ENCODE data around the gene LHX5. TPM values are rescaled to one million over a fixed set of nuclear protein-coding genes. Genes with fewer than 3 reads are reported as not detected.
A peak's percentile ranks its signal among the peaks of the same experiment; 100 is the strongest.

The LHX5 gene
- total RNA-seq, 1 donor from 2014 or later, result 0.25 TPM

- H2AFZ ChIP-seq (ENCODE audit: low read depth, low read length), result no peak overlapping the region
- Mint-ChIP-seq H3K27me3 (ENCODE audit: low read depth, unreplicated experiment) (peaks cover 67% of the 10 kb centered on the region), H3K36me3 (ENCODE audit: low read depth, unreplicated experiment) (peaks cover 5% of the 10 kb centered on the region), H3K27ac (ENCODE audit: unreplicated experiment) (peak overlapping the region; percentile 86), H3K4me1 (ENCODE audit: low read depth, unreplicated experiment) (peaks cover 2% of the 10 kb centered on the region), H3K9me3 (ENCODE audit: unreplicated experiment) (peaks cover 9% of the 10 kb centered on the region), H3K4me3 (ENCODE audit: unreplicated experiment) (no peak overlapping the region)
- H3K27ac ChIP-seq (ENCODE audit: low read depth, low read length), result no peak overlapping the region
- no peak overlapping the region for H3K4me3 ChIP-seq (ENCODE audit: insufficient read depth, low read depth, low read length)
- H3K9me3 ChIP-seq (ENCODE audit: insufficient read depth, low read depth, low read length), result peaks cover 5% of the 10 kb centered on the region
- no peaks in the 10 kb centered on the region for H3K36me3 ChIP-seq (ENCODE audit: insufficient read depth, low read length)
- H3K9ac ChIP-seq (ENCODE audit: low read length), result no peak overlapping the region
- no peaks in the 10 kb centered on the region for H3K79me2 ChIP-seq (ENCODE audit: insufficient read depth, low read length)
- FAIRE-seq (no peak), DNase-seq (ENCODE audit: low read depth) (no peak)
- H3K4me2 ChIP-seq (ENCODE audit: low read length), result peak overlapping the region; percentile 46
- H3K4me1 ChIP-seq (ENCODE audit: insufficient read depth, low read length), result peaks cover 3% of the 10 kb centered on the region
- peaks cover 87% of the 10 kb centered on the region for H3K27me3 ChIP-seq (ENCODE audit: insufficient read depth, low read length)
- peaks cover 5% of the 10 kb centered on the region for H4K20me1 ChIP-seq (ENCODE audit: insufficient read depth, low read length)
- TF ChIP-seq EZH2 (IDR thresholded peaks at IDR 0.05; ENCODE audit: insufficient read depth, low read length), result peak; percentile 81
- no peak for TF ChIP-seq CTCF (IDR thresholded peaks at IDR 0.05; ENCODE audit: insufficient read depth, low read depth, low read length)
These were observed 6.6 kb downstream of the LHX5 start for GRCh38 chr12:113464852-113465719.

- Histone ChIP-seq H3K4me2 (ENCODE audit: low read length) (peak overlapping the region; percentile 46), H3K4me3 (ENCODE audit: insufficient read depth, low read depth, low read length) (no peak overlapping the region), H3K27me3 (ENCODE audit: insufficient read depth, low read length) (peaks cover 85% of the 10 kb centered on the region), H3K36me3 (ENCODE audit: insufficient read depth, low read length) (no peaks in the 10 kb centered on the region), H3K9me3 (ENCODE audit: insufficient read depth, low read depth, low read length) (peaks cover 5% of the 10 kb centered on the region), H3K9ac (ENCODE audit: low read length) (no peak overlapping the region), H3K79me2 (ENCODE audit: insufficient read depth, low read length) (no peaks in the 10 kb centered on the region), H4K20me1 (ENCODE audit: insufficient read depth, low read length) (peaks cover 5% of the 10 kb centered on the region), H3K27ac (ENCODE audit: low read depth, low read length) (no peak overlapping the region), H2AFZ (ENCODE audit: low read depth, low read length) (no peak overlapping the region), H3K4me1 (ENCODE audit: insufficient read depth, low read length) (peaks cover 3% of the 10 kb centered on the region)
- Mint-ChIP-seq H3K4me1 (ENCODE audit: low read depth, unreplicated experiment) (peaks cover 2% of the 10 kb centered on the region), H3K4me3 (ENCODE audit: unreplicated experiment) (no peak overlapping the region), H3K27ac (ENCODE audit: unreplicated experiment) (no peak overlapping the region), H3K27me3 (ENCODE audit: low read depth, unreplicated experiment) (peaks cover 67% of the 10 kb centered on the region), H3K9me3 (ENCODE audit: unreplicated experiment) (peaks cover 9% of the 10 kb centered on the region), H3K36me3 (ENCODE audit: low read depth, unreplicated experiment) (peaks cover 5% of the 10 kb centered on the region)
- no peak for FAIRE-seq
- no peak for DNase-seq (ENCODE audit: low read depth)
- no peak for TF ChIP-seq CTCF (IDR thresholded peaks at IDR 0.05; ENCODE audit: insufficient read depth, low read depth, low read length)
- TF ChIP-seq EZH2 (IDR thresholded peaks at IDR 0.05; ENCODE audit: insufficient read depth, low read length), result no peak
These were observed 7.3 kb downstream of the LHX5 start for GRCh38 chr12:113464452-113464775.

Measured in astrocyte (in vitro differentiated cells and primary cell).